Kidney tubule cell (primary cell): Measurements from ENCODE around the gene NBPF4.
A peak's percentile ranks its signal among the peaks of the same experiment; 100 is the strongest.
"Not testable (repeated sequence)": the region's sequence is repeated elsewhere in the genome, so short reads cannot be mapped to it uniquely, and the experiment has no call there.

Source experiments
- DNase-seq: peaks from one replicate; pipeline ENCODE4 v3.0.0-alpha.2; 2018; ENCODE audit warnings: low spot score

The NBPF4 gene

DNA sequence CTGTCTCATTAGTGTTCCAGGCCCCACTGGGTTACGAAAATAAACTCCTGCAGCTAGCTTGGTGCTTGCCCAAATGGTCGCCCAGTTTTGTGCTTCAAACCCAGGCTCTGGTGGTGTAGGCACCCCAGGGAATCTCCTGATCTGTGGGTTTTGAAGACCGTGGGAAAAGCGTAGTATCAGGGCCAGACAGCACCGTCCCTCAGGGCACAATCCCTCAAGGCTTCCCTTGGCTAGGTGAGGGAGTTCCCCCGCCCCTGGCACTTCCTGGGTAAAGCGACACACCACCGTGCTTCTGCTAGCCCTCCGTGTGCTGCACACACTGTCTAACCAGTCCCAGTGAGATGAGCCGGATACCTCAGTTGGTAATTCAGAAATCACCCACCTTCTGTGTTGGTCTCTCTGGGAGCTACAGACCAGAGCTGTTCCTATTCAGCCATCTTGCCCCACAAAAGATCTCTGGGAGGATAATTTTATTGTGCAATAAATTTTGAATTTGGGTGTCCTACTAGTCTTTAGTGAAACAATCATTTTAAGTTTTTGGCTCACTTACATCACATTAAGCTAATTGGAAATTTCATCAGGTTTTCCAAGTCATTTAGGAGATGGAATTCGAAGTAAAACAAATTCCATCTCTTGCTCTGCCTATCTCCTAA, 34.3 kb downstream of the NBPF4 start:
- no peak for DNase-seq

DNA sequence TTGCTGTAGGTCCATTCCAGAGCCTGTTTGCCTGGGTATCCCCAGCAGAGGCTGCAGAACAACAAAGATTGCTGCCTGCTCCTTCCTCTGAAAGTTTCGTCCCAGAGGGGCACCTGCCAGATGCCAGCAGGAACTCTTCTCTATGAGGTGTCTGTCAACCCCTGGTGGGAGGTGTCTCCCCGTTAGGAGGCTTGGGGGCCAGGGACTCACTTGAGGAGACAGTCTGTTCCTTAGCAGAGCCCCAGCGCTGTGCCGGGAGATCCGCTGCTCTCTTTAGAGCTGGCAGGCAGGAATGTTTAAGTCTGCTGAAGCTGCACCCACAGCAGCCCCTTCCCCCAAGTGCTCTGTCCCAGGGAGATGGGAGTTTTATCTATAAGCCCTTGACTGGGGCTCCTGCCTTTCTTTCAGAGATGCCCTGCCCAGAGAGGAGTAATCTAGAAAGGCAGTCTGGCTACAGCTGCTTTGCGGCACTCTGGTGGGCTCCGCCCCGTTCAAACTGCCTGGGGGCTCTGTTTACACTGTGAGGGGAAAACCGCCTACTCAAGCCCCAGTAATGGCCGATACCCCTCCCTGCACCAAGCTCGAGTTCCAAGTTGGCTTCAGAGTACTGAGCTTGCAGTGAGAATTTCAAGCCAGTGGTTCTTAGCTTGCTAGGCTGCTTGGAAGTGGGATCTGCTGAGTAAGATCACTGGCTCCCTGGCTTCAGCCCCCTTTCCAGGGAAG, 35.0 kb downstream of the NBPF4 start:
- no peak for DNase-seq

DNA sequence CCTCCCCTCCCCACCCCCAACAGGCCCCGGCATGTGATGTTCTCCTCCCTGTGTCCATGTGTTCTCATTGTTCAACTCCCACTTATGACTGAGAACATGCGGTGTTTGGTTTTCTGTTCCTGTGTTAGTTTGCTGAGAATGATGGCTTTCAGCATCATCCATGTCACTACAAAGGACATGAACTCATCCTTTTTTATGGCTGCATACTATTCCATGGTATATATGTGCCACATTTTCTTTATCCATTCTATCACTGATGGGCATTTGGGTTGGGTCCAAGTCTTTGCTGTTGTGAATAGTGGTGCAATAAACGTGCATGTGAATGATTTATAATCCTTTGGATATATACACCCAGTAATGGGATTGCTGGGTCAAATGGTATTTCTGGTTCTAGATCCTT, 40.3 kb downstream of the NBPF4 start:
- not testable (repeated sequence) for DNase-seq

- DNase-seq: no peak
Observed at GRCh38 chr1:108201687-108202086, 42.2 kb downstream of the NBPF4 start.

DNA sequence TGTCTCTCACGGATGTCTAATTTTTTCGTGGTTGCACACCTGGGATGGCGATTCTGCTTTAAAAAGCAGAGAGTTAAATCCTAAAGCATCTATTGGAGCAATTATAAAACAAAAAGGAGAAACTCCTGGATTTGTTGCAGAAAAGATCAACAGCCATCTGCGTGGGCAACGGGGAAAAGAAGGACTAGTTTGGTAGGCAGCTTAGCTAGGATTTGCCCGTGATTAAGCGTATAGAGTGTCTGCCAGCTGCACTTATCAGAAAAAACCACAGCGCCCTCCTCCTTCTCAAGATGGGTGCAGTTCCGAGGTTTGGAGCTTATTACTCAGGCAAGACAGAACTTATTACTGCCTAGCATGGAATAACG, 43.2 kb downstream of the NBPF4 start:
- DNase-seq: peak; percentile 79

GRCh38 chr1:108199781-108200686, 43.8 kb downstream of the NBPF4 start, which contains the start of gene SLC25A24:
Gene SLC25A24 (minus strand): TSS chr1:108200343. CDS start chr1:108200138, 205 bp downstream.
- DNase-seq: peak; percentile 89

- DNase-seq: peak; percentile 74
Observed at GRCh38 chr1:108199201-108199691, 44.6 kb downstream of the NBPF4 start.

DNA sequence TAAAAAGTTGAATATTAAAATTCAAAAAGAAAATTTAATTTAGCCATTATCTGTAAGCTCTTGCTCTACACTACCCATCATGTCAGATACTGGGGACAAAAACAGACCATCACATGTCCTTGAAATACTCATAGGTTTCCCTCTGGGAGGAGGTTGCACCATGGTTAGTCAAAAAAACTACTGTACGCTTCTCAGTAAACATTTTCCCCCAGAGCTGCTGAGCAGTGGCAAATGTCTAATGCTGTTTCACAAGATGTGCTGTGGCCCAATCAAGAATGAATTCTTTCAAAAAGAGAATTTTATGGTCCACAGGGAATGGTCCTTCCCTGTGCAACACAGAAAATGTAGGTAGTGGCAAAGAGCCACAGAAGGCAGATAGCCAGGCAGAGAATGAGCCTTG, 49.8 kb downstream of the NBPF4 start:
- DNase-seq: no peak

DNA sequence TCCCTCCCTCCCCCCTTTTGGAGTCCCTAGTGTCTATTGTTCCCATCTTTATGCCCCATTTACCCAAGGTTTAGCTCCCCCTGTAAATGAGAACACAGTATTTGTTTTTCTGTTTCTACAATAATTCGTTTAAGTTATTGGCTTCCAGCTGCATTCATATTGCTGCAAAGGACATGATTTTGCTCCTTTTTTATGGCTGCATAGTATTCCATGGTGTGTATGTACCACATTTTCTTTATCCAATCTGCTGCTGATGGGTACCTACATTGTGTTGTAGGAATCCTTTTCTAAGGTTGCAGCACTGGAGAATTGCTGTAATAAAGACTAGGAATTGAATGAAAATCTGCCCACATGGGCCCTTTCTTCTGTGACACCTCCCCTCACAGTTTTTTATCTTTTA, 50.5 kb downstream of the NBPF4 start:
- DNase-seq: no peak

DNA sequence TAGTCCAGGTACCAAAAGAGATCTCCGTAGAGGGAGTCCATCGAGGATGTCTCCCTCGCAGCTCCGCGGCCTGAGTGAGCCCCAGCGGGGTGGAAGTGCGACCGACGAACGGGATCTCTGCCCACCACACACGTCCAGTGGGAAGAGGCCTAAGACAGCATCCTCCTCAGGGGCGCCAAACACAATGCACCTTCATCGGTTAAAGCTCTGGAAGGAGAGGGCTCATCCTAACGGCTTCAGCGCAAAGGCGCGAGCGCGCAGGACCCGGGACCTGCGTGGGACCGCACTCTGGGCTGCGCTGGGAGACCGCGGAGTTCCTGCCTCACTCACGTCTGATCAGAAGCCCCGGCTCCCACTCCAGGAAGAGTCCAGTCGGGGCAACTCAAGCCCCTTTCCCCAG, 51.3 kb downstream of the NBPF4 start:
- DNase-seq: no peak

- no peak for DNase-seq
Observed at GRCh38 chr1:108190686-108191416, 53.0 kb downstream of the NBPF4 start.

DNA sequence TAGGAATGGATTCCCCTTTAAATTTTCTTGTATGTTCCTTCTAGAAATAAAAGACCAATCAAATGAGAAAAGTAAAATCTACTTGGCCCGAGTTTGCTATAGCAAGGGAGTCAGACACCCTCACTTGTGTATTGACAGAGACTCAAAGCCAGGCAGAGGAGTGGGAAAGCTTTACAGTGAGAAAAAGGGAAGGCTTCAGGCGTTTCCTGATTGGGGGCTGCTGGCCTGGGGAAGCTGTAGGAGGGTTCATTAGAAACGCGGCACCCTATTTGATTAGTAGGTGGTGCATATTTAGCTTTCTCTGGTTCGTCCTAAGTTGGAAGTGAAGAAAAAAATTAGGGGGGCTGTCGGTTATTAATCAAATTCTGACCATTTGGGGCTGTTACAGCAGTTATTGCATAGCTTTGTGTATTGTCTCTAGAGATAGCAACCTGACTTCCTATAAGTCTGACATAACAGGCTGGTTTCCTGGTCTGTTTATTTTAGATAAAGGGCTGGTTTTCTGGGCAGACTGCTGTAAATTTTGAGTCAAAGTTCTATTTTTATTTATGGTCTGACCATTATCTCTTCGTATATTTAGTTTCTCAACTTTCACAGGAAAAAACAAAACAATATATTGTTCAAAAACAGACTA, 53.8 kb downstream of the NBPF4 start:
- DNase-seq: no peak

DNA sequence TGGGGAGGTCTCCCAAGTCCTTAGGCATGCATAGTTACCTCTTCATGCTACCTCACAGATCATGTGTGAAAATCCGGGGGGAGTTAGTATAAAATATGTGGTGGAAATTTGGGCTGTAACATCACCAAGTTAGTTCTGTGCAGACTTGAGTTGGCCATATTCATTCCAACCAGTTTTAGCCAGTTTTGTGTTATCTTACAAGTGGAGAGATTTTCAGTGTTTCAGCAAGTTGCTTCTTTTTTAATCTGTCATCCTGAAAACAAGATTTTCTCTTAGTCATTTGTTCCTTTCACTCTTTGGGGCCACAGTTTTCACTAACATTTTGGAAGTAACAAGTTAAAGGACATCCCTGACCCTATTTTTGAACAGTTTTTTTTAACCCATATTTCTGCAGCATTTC, 55.1 kb downstream of the NBPF4 start:
- no peak for DNase-seq

GRCh38 chr1:108182959-108183700, 60.7 kb downstream of the NBPF4 start:
- DNase-seq: no peak

DNA sequence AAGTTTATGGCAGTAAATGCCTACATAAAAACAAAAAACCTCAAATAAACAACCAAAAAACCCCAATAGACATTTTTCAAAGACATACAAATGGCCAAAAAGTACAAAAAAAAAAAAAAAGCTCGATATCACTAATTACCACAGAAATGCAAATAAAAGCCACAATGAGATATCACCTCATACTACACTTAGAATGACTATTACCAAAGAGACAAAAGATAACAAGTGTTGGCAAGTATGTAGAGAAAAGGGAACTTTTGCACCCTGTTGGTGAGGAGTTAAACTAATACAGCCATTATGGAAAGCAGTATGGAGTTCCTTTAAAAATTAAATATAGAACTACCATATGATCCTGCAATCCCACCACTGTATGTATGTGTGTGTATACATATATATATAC, 64.9 kb downstream of the NBPF4 start:
- no peak for DNase-seq
